ENCODE measurements around the gene S100A7A. TPM values are rescaled to one million over a fixed set of nuclear protein-coding genes. Genes with fewer than 3 reads are reported as not detected.

The S100A7A gene
- total and polyA plus RNA-seq, 2 of the 8 experiments (the other 6 are each of a cell fraction or from before 2014, with no cell fraction given), result not detected

DNA sequence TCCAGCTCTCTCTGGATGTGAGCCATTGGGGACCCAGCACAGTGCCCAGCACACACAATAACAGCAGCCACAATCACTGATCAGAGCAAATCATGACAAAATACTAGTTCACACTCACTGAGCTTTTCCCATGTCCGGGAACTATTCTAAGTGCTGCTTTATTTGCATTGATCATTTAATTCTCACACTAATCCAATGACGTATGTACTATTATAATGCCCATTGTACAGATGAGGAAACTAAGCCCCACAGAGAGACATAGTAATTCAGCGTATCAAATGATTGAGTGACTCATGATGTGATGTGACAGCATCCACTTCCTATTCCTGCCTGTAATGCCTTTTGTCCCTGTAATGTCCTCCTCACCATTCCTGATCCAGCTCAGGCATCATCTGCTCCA, 23.5 kb upstream of the S100A7A start:
- no peak overlapping the region for H4K5ac ChIP-seq (ENCODE audit: insufficient read length, low read depth, low read length)
- FAIRE-seq (no peak), DNase-seq (ENCODE audit: low read depth in 1 of 2, low spot score in 2 of 2) (no peak)
- no peaks in the 10 kb centered on the region for H3K4me1 ChIP-seq (replicated peaks in 1 of 4; ENCODE audit: control insufficient read depth in 3 of 4, insufficient read depth in 4 of 4, low read length in 3 of 4)
- POLR2A ChIA-PET (ENCODE audit: partially characterized antibody), result no interaction called here
- no peak overlapping the region for H3K27ac ChIP-seq (ENCODE audit: low read depth, low read length)
- H2BK5ac ChIP-seq (ENCODE audit: low read depth, low read length), result no peak overlapping the region
- no peaks in the 10 kb centered on the region for H4K20me1 ChIP-seq (replicated peaks in 1 of 2; ENCODE audit: control insufficient read depth in 1 of 2, insufficient read depth in 2 of 2, low read length in 2 of 2)
- H3K4ac ChIP-seq (replicated peaks; ENCODE audit: insufficient read length, low read depth, low read length), result no peak overlapping the region
- no peak overlapping the region for H2BK120ac ChIP-seq (replicated peaks; ENCODE audit: low read depth, low read length)
- H2AK5ac ChIP-seq (ENCODE audit: low read depth, low read length), result no peak overlapping the region
- no peak overlapping the region for H3K56ac ChIP-seq (replicated peaks; ENCODE audit: insufficient read length, low read depth, low read length)
- no peak overlapping the region for H3K4me2 ChIP-seq (ENCODE audit: insufficient read depth in 1 of 2, low read depth in 2 of 2, low read length in 2 of 2)
- no peak overlapping the region for H3K23ac ChIP-seq (ENCODE audit: insufficient read length)
- CTCF ChIA-PET (ENCODE audit: partially characterized antibody), result interaction anchor here (0.6 to 4.7 kb wide), 15 partner anchors 9 to 180 kb away, joined by 3 to 33 read pairs (median 4); partner anchors contain the start of gene S100A9
- no peaks in the 10 kb centered on the region for H3K79me1 ChIP-seq (ENCODE audit: low read depth, low read length)
- H3K36me3 ChIP-seq (ENCODE audit: control insufficient read depth in 2 of 4, insufficient read depth in 4 of 4, low read length in 3 of 4), result no peaks in the 10 kb centered on the region
- no peak overlapping the region for H2BK15ac ChIP-seq (ENCODE audit: low read length)
- H2BK12ac ChIP-seq (ENCODE audit: low read depth, low read length), result no peak overlapping the region
- no peak overlapping the region for H2AFZ ChIP-seq (ENCODE audit: low read length)
- no peak overlapping the region for H3K14ac ChIP-seq (ENCODE audit: insufficient read length)
- H2BK20ac ChIP-seq (ENCODE audit: low read length), result no peak overlapping the region
- H3K23me2 ChIP-seq (ENCODE audit: low read depth, low read length), result no peaks in the 10 kb centered on the region
- WGBS, 2 experiments (ENCODE audit: extremely low coverage in 1 of 2, insufficient coverage in 1 of 2, insufficient read length in 1 of 2, insufficient replicate concordance in 2 of 2, low coverage in 1 of 2, low lambda C conversion rate in 2 of 2, missing lambda C conversion rate in 1 of 2), result 86% methylated on average over 3 of the region's 3 CpGs; no CpG with 5 or more reads in 1 of the 2 experiments
- H4K8ac ChIP-seq (ENCODE audit: extremely low read depth, insufficient read depth, low read length), result no peak overlapping the region
- no peaks in the 10 kb centered on the region for H3K9me3 ChIP-seq (ENCODE audit: insufficient read depth in 2 of 2, low read depth in 1 of 2, low read length in 1 of 2)
- H3K9ac ChIP-seq (replicated peaks in 1 of 4; ENCODE audit: extremely low read depth in 1 of 4, low read depth in 3 of 4, low read length in 3 of 4), result no peak overlapping the region
- H3K18ac ChIP-seq (ENCODE audit: extremely low read depth, low read length), result no peak overlapping the region
- no peak overlapping the region for H3K4me3 ChIP-seq (ENCODE audit: extremely low read depth in 1 of 4, insufficient read depth in 2 of 4, low read depth in 3 of 4, low read length in 4 of 4)
- H3K27me3 ChIP-seq (replicated peaks in 1 of 4; ENCODE audit: control insufficient read depth in 3 of 4, extremely low read depth in 1 of 4, insufficient read depth in 3 of 4, low read length in 3 of 4), result peaks cover 0 to 2% (median 0%) of the 10 kb centered on the region in 4 experiments; a peak in 1 of 7 replicates
- no peak overlapping the region for H4K91ac ChIP-seq (replicated peaks; ENCODE audit: insufficient read length, low read length)
- no peaks in the 10 kb centered on the region for H3K79me2 ChIP-seq (ENCODE audit: control insufficient read depth in 1 of 2, insufficient read depth in 2 of 2, low read length in 2 of 2)
- TF ChIP-seq NANOG (IDR thresholded peaks at IDR 0.05; ENCODE audit: insufficient read depth, low read depth, low read length, poor library complexity, severe bottlenecking), result no peak
- no peak for TF ChIP-seq TEAD4 (IDR thresholded peaks at IDR 0.05; ENCODE audit: low read depth, low read length)
- no peak for TF ChIP-seq KDM4A (IDR thresholded peaks at IDR 0.05; ENCODE audit: low read depth, low read length, severe bottlenecking)
- TF ChIP-seq HDAC2 (IDR thresholded peaks at IDR 0.05; ENCODE audit: borderline replicate concordance in 1 of 2, low read depth in 2 of 2, low read length in 2 of 2), result no peak
- no peak for TF ChIP-seq SP1 (IDR thresholded peaks at IDR 0.05; ENCODE audit: low read depth, low read length)
- no peak for TF ChIP-seq POLR2A (IDR thresholded peaks at IDR 0.05; ENCODE audit: control extremely low read depth in 1 of 2, low read depth in 2 of 2, low read length in 2 of 2)
